GM18502 (cell line): Measurements from ENCODE around the gene KRTAP24-1.

Experiments used
- ATAC-seq: cut with Tn5 transposase; IDR thresholded peaks from one replicate; pipeline ENCODE4 v1.9.1; 2021; ENCODE audit warnings: mild to moderate bottlenecking; ENCODE audit not compliant: unreplicated experiment, poor library complexity

Gene KRTAP24-1

GRCh38 chr21:30238168-30238567 lies 44.6 kb downstream of the KRTAP24-1 start:
- no peak for ATAC-seq

GRCh38 chr21:30234643-30235042 lies 48.1 kb downstream of the KRTAP24-1 start:
- ATAC-seq = no peak

GRCh38 chr21:30234050-30234449 lies 48.7 kb downstream of the KRTAP24-1 start:
- no peak for ATAC-seq

GRCh38 chr21:30233228-30234020 lies 49.3 kb downstream of the KRTAP24-1 start:
- ATAC-seq = no peak

GRCh38 chr21:30232011-30232410 lies 50.7 kb downstream of the KRTAP24-1 start:
- no peak for ATAC-seq
